CD4-positive, CD25-positive, alpha-beta regulatory T cell (primary cell): Measurements from ENCODE around the gene LIMS2. TPM values are rescaled to one million over a fixed set of nuclear protein-coding genes. Genes with fewer than 3 reads are reported as not detected.

ENCODE experiments used
- ATAC-seq, 2 donors: fragments of 150-1000 bp; cut with Tn5 transposase; one replicate each; pipeline ENCODE4 v1.10.0; 2021; ENCODE audit warnings: low read depth in 2 of 2, moderate number of reproducible peaks in 2 of 2, moderate library complexity in 1 of 2
- DNase-seq, 3 donors: peaks; one replicate each; pipeline versions ENCODE4 v3.0.0 to v3.0.0-alpha.2; 2012 to 2022; ENCODE audit warnings: mixed read lengths in 1 of 3
- H3K27ac ChIP-seq: one replicate; pipeline ENCODE4 v1.7.0; 2013; ENCODE audit warnings: mild to moderate bottlenecking, low read length; ENCODE audit not compliant: insufficient read depth, poor library complexity, severe bottlenecking
- H3K27me3 ChIP-seq: one replicate; pipeline ENCODE4 v1.7.0; 2013; ENCODE audit warnings: low read length; ENCODE audit not compliant: control insufficient read depth, insufficient read depth
- H3K36me3 ChIP-seq: one replicate; pipeline ENCODE4 v1.7.0; 2013; ENCODE audit warnings: mild to moderate bottlenecking, low read length, moderate library complexity; ENCODE audit not compliant: control insufficient read depth, insufficient read depth
- H3K4me1 ChIP-seq: 2 replicates; pipeline ENCODE4 v1.7.0; 2013; ENCODE audit warnings: mild to moderate bottlenecking, low read length; ENCODE audit not compliant: insufficient read depth, control insufficient read depth, poor library complexity, severe bottlenecking
- H3K4me3 ChIP-seq: one replicate; pipeline ENCODE4 v1.7.0; 2013; ENCODE audit warnings: low read depth, mild to moderate bottlenecking, low read length, moderate library complexity
- H3K9me3 ChIP-seq, 2 experiments: 1 replicate in 1 of 2; 2 replicates in 1 of 2; pipeline ENCODE4 v1.7.0; 2013; ENCODE audit warnings: low read length in 2 of 2, mild to moderate bottlenecking in 1 of 2, moderate library complexity in 1 of 2; ENCODE audit not compliant: control insufficient read depth in 2 of 2
- H3K27ac Mint-ChIP-seq, 3 donors: one replicate each; pipeline ENCODE4 v1.8.0; 2020 to 2022; ENCODE audit warnings: mild to moderate bottlenecking in 3 of 3, mixed read lengths in 3 of 3, moderate library complexity in 2 of 3
- H3K27me3 Mint-ChIP-seq: one replicate; pipeline ENCODE4 v1.8.0; 2022; ENCODE audit warnings: mild to moderate bottlenecking, mixed read lengths
- H3K36me3 Mint-ChIP-seq: one replicate; pipeline ENCODE4 v1.8.0; 2020; ENCODE audit warnings: mixed read lengths
- H3K4me1 Mint-ChIP-seq, 4 donors: one replicate each; pipeline ENCODE4 v1.8.0; 2020 to 2022; ENCODE audit warnings: mixed read lengths in 4 of 4, mild to moderate bottlenecking in 1 of 4
- H3K4me3 Mint-ChIP-seq, 4 donors: one replicate each; pipeline ENCODE4 v1.8.0; 2020 to 2022; ENCODE audit warnings: mild to moderate bottlenecking in 4 of 4, mixed read lengths in 4 of 4, moderate library complexity in 3 of 4
- H3K9me3 Mint-ChIP-seq, 7 donors: one replicate each; pipeline ENCODE4 v1.8.0; 2020 to 2022; ENCODE audit warnings: mixed read lengths in 7 of 7, mild to moderate bottlenecking in 3 of 7, moderate library complexity in 2 of 7
- polyA plus RNA-seq, 4 donors: library from polyadenylated mRNA; unstranded; fragments of 300-500 nt; fragmentation: Illumina TruSeq; gene quantifications; one replicate each; pipeline ENCODE4 v1.2.3, GENCODE V29; 2021
- total RNA-seq: library from RNA; stranded (reverse); gene quantifications from one replicate; pipeline ENCODE4 v1.2.3, GENCODE V29; 2022

LIMS2 gene
- total and polyA plus RNA-seq, 5 donors from 2014 or later = 10.8 to 23.8 (median 15.4) TPM

GRCh38 chr2:127641846-127642507 is 33.4 kb downstream of the LIMS2 start:
- Mint-ChIP-seq H3K9me3 (no peaks in the 10 kb centered on the region), H3K4me3 (peak overlapping the region; percentile 21 to 74 (median 52)), H3K27ac (peak overlapping the region; percentile 76 to 90 (median 82)), H3K4me1 (peaks cover 0 to 71% (median 9%) of the 10 kb centered on the region in 4 donors), H3K36me3 (no peaks in the 10 kb centered on the region), H3K27me3 (no peaks in the 10 kb centered on the region)
- peaks cover 58% of the 10 kb centered on the region for H3K4me1 ChIP-seq
- H3K27me3 ChIP-seq = no peaks in the 10 kb centered on the region
- peak overlapping the region; percentile 48 for H3K4me3 ChIP-seq
- H3K9me3 ChIP-seq = no peaks in the 10 kb centered on the region
- H3K36me3 ChIP-seq = no peaks in the 10 kb centered on the region
- ATAC-seq (peak; percentile 83 to 87), DNase-seq (peak; percentile 23 to 81 (median 62))
- H3K27ac ChIP-seq = peak overlapping the region; percentile 66

DNA sequence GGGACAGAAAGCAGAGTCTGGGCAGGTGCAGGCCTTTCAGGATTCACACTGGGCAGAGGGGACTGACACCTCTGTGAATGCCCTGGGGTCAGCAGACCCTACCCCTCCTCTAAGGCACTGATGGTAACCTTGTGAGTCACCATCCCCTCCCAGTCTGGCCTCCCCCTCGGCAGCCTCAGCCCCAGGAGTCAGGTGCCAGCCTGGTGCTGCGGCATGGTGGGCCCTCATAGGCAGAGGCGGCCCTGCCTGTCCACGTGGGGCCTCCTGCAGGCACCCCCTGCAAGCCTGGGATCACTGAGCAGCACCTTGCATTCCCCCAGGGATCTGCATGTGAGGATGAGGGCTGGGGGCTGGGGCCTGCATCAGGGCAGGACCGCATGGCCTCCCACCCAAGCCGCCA is 34.2 kb downstream of the LIMS2 start:
- ATAC-seq (no peak), DNase-seq (no peak)
- Mint-ChIP-seq H3K36me3 (no peaks in the 10 kb centered on the region), H3K27ac (peak overlapping the region; percentile 88 to 93 (median 93)), H3K4me3 (peak overlapping the region; percentile 41 to 83 (median 68)), H3K4me1 (peaks cover 0 to 72% (median 9%) of the 10 kb centered on the region in 4 donors), H3K9me3 (no peaks in the 10 kb centered on the region), H3K27me3 (no peaks in the 10 kb centered on the region)
- H3K4me3 ChIP-seq = no peak overlapping the region
- peaks cover 66% of the 10 kb centered on the region for H3K4me1 ChIP-seq
- H3K27me3 ChIP-seq = no peaks in the 10 kb centered on the region
- H3K36me3 ChIP-seq = no peaks in the 10 kb centered on the region
- no peaks in the 10 kb centered on the region for H3K9me3 ChIP-seq
- H3K27ac ChIP-seq = peak overlapping the region; percentile 66

DNA sequence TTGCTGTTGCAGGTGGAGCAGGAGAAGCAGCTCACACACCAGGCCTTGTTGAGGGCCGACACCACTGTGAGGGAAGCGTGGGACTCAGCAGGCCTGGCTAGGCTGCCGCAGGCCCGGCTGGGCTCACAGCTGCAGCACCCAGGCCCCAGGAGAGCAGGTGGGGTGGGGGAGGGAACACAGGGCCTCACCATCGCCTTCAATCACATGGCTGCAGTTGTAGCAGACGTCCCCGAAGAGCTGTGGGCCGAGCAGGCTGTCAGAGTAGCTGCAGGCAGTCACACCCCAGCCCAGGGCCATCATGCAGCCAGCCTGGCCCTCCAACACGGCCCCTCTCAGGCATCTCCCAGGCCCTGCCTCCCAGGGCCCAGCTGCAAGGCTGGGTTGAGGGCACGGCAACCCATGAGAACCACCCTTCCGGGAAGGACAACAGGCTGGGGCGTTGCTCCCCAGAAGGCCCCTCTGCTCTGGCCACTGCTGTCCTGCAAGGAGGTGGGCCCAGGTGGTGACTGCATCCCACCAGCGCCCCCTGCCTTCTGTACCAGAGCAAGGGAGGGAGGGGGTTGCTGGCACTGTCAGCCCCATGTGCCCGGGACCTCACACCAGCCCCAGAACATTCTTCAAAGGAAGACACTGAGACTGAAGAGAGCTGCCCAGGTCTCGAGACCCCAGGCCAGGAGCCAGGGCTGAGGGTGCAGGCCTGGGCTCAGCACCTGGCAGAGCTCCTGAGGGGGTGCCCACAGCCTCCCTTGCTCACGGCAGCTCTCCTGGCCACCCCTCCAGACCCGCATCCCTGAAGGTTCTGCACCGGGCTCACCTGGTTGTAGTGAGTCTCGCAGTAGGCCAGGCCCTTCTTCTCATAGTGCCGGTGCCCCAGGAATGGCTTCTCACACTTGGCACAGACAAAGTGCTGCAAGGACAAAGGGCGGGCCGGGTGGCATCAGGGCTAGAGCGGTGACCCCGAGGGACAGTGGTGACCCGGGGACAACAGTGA is 35.0 kb downstream of the LIMS2 start:
- H3K4me3 Mint-ChIP-seq = peak overlapping the region; percentile 41 to 83 (median 68)
- peak overlapping the region; percentile 66 for H3K27ac ChIP-seq
- peaks cover 0 to 79% (median 9%) of the 10 kb centered on the region in 4 donors for H3K4me1 Mint-ChIP-seq
- peaks cover 72% of the 10 kb centered on the region for H3K4me1 ChIP-seq
- peak in 2 of 3 donors; percentile 34 to 72 for DNase-seq
- peak; percentile 24 for ATAC-seq
- H3K4me3 ChIP-seq = no peak overlapping the region
- H3K27me3 Mint-ChIP-seq = no peaks in the 10 kb centered on the region
- no peaks in the 10 kb centered on the region for H3K36me3 ChIP-seq
- H3K27me3 ChIP-seq = no peaks in the 10 kb centered on the region
- H3K27ac Mint-ChIP-seq = peak overlapping the region; percentile 88 to 93 (median 93)
- no peaks in the 10 kb centered on the region for H3K9me3 Mint-ChIP-seq
- H3K9me3 ChIP-seq = no peaks in the 10 kb centered on the region
- H3K36me3 Mint-ChIP-seq = no peaks in the 10 kb centered on the region

- H3K36me3 ChIP-seq = no peaks in the 10 kb centered on the region
- Mint-ChIP-seq H3K9me3 (no peaks in the 10 kb centered on the region), H3K36me3 (no peaks in the 10 kb centered on the region), H3K27ac (peak overlapping the region in 2 of 3 donors; percentile 88 to 93), H3K4me3 (peak overlapping the region in 2 of 4 donors; percentile 54 to 73), H3K27me3 (no peaks in the 10 kb centered on the region), H3K4me1 (peaks cover 0 to 80% (median 6%) of the 10 kb centered on the region in 4 donors)
- peaks cover 74% of the 10 kb centered on the region for H3K4me1 ChIP-seq
- H3K4me3 ChIP-seq = no peak overlapping the region
- no peaks in the 10 kb centered on the region for H3K27me3 ChIP-seq
- H3K27ac ChIP-seq = no peak overlapping the region
- no peak for DNase-seq
- no peaks in the 10 kb centered on the region for H3K9me3 ChIP-seq
- no peak for ATAC-seq
Observed at GRCh38 chr2:127639111-127639474, 36.2 kb downstream of the LIMS2 start.

GRCh38 chr2:127638361-127639110 is 36.8 kb downstream of the LIMS2 start:
- no peak overlapping the region for H3K4me3 ChIP-seq
- Mint-ChIP-seq H3K27ac (peak overlapping the region; percentile 79 to 93 (median 88)), H3K9me3 (no peaks in the 10 kb centered on the region), H3K4me3 (peak overlapping the region in 3 of 4 donors; percentile 34 to 85 (median 54)), H3K27me3 (no peaks in the 10 kb centered on the region), H3K4me1 (peaks cover 0 to 82% (median 6%) of the 10 kb centered on the region in 4 donors), H3K36me3 (no peaks in the 10 kb centered on the region)
- H3K4me1 ChIP-seq = peaks cover 75% of the 10 kb centered on the region
- H3K9me3 ChIP-seq = no peaks in the 10 kb centered on the region
- no peak overlapping the region for H3K27ac ChIP-seq
- no peaks in the 10 kb centered on the region for H3K27me3 ChIP-seq
- DNase-seq = no peak
- no peak for ATAC-seq
- H3K36me3 ChIP-seq = no peaks in the 10 kb centered on the region

GRCh38 chr2:127637725-127638252 is 37.5 kb downstream of the LIMS2 start:
- H3K27ac ChIP-seq = peak overlapping the region; percentile 61
- H3K4me3 Mint-ChIP-seq = peak overlapping the region in 3 of 4 donors; percentile 34 to 85 (median 55)
- H3K4me1 ChIP-seq = peaks cover 81% of the 10 kb centered on the region
- peaks cover 0 to 85% (median 6%) of the 10 kb centered on the region in 4 donors for H3K4me1 Mint-ChIP-seq
- no peaks in the 10 kb centered on the region for H3K27me3 Mint-ChIP-seq
- H3K27me3 ChIP-seq = no peaks in the 10 kb centered on the region
- DNase-seq (peak in 1 of 3 donors; percentile 45), ATAC-seq (no peak)
- H3K9me3 ChIP-seq = no peaks in the 10 kb centered on the region
- no peaks in the 10 kb centered on the region for H3K9me3 Mint-ChIP-seq
- peak overlapping the region; percentile 19 for H3K4me3 ChIP-seq
- H3K36me3 ChIP-seq = no peaks in the 10 kb centered on the region
- H3K27ac Mint-ChIP-seq = peak overlapping the region; percentile 88 to 94 (median 93)
- no peaks in the 10 kb centered on the region for H3K36me3 Mint-ChIP-seq

DNA sequence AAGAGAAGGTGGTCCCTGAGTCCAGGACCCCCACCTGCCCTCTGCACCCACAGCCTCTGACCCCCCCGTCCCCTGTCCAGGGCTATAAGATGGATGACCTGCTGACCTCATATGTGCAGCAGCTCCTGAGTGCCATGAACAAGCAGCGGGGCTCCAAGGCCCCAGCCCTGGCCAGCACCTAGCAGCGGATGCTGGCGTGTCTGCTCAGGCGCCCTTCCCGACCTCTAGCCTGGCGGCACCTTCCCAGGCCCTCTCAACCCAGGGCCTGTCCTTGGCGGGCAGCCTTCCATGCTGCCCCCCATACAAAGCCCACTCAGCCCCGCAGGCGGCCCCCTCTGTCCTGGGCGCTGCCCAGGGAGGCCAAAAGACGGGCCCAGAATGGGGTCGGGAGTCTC is 38.1 kb downstream of the LIMS2 start:
- Mint-ChIP-seq H3K4me1 (peaks cover 0 to 87% (median 6%) of the 10 kb centered on the region in 4 donors), H3K27me3 (no peaks in the 10 kb centered on the region), H3K36me3 (no peaks in the 10 kb centered on the region), H3K27ac (peak overlapping the region in 1 of 3 donors; percentile 86), H3K9me3 (no peaks in the 10 kb centered on the region), H3K4me3 (peak overlapping the region in 1 of 4 donors; percentile 28)
- ATAC-seq (no peak), DNase-seq (no peak)
- Histone ChIP-seq H3K27ac (peak overlapping the region; percentile 61), H3K4me3 (no peak overlapping the region), H3K4me1 (peaks cover 76% of the 10 kb centered on the region), H3K9me3 (no peaks in the 10 kb centered on the region), H3K36me3 (no peaks in the 10 kb centered on the region), H3K27me3 (no peaks in the 10 kb centered on the region)
